PC-9 (cell line): ENCODE data around the gene PCGF6. TPM values are rescaled to one million over a fixed set of nuclear protein-coding genes. Genes with fewer than 3 reads are reported as not detected.

Experiments
- BruUV-seq: library from RNA; stranded (reverse); fragments of 400-500 nt; replicated peaks from 2 replicates; lab custom pipeline; 2021; lab: Mats Ljungman, UMichigan
- CTCF ChIA-PET: fragments of 300-600 bp; sonication (Branson Sonifier 250); formaldehyde crosslinking; loops from one replicate; lab custom pipeline; 2022; ENCODE audit warnings: antibody characterized with exemption; lab: Charles Lee
- POLR2A ChIA-PET: fragments of 300-600 bp; sonication (Branson Sonifier 250); formaldehyde crosslinking; loops from one replicate; lab custom pipeline; 2022; ENCODE audit warnings: antibody characterized with exemption; ENCODE audit not compliant: unreplicated experiment; lab: Charles Lee
- DNase-seq, 2 experiments: peaks; one replicate each; pipeline versions ENCODE4 v3.0.0 to v3.0.0-alpha.2; 2015 to 2022; ENCODE audit warnings: mixed read lengths in 1 of 2
- H2AFZ ChIP-seq: fragments of 200-600 bp; sonication (generic); 2 replicates; pipeline ENCODE4 v1.8.1; 2017; ENCODE audit warnings: antibody characterized with exemption
- H3F3A ChIP-seq: fragments of 200-600 bp; sonication (generic); 2 replicates; pipeline ENCODE4 v1.8.1; 2017; ENCODE audit warnings: antibody characterized with exemption, mild to moderate bottlenecking, low read depth; ENCODE audit not compliant: insufficient read depth
- H3K27ac ChIP-seq: fragments of 200-600 bp; sonication (generic); 2 replicates; pipeline ENCODE4 v1.6.1; 2016; ENCODE audit warnings: mixed run types
- H3K27me3 ChIP-seq: fragments of 200-600 bp; sonication (generic); 2 replicates; pipeline ENCODE4 v1.6.1; 2016; ENCODE audit warnings: low read depth, mixed run types; ENCODE audit not compliant: insufficient read depth
- H3K36me3 ChIP-seq: fragments of 200-600 bp; sonication (generic); 2 replicates; pipeline ENCODE4 v1.6.1; 2016; ENCODE audit warnings: low read depth, mixed run types
- H3K4me1 ChIP-seq: fragments of 200-600 bp; sonication (generic); replicated peaks from 2 replicates; pipeline ENCODE4 v1.6.1; 2016; ENCODE audit warnings: mixed run types; ENCODE audit not compliant: insufficient read depth
- H3K4me2 ChIP-seq: fragments of 200-600 bp; sonication (generic); 2 replicates; pipeline ENCODE4 v1.6.1; 2017; ENCODE audit warnings: mixed run types
- H3K4me3 ChIP-seq: fragments of 200-600 bp; sonication (generic); 2 replicates; pipeline ENCODE4 v1.6.1; 2016; ENCODE audit warnings: mixed run types
- H3K79me2 ChIP-seq: fragments of 200-600 bp; sonication (generic); 2 replicates; pipeline ENCODE4 v1.6.1; 2017; ENCODE audit warnings: low read depth, mixed run types
- H3K9me2 ChIP-seq: fragments of 200-600 bp; sonication (generic); 2 replicates; pipeline ENCODE4 v1.8.1; 2017; ENCODE audit warnings: mild to moderate bottlenecking; ENCODE audit not compliant: insufficient read depth
- H3K9me3 ChIP-seq: fragments of 200-600 bp; sonication (generic); 2 replicates; pipeline ENCODE4 v1.8.1; 2016; ENCODE audit warnings: low read depth; ENCODE audit not compliant: insufficient read depth
- H4K20me1 ChIP-seq: fragments of 200-600 bp; sonication (generic); 2 replicates; pipeline ENCODE4 v1.8.1; 2017; ENCODE audit not compliant: insufficient read depth
- EZH2 ChIP-seq: fragments of 200-600 bp; sonication (generic); IDR thresholded peaks from 2 replicates; pipeline ENCODE4 v1.8.0; 2017; ENCODE audit warnings: antibody characterized with exemption, low read depth
- intact Hi-C: fragments of 100-400 bp; cut with micrococcal nuclease; formaldehyde crosslinking; loops from one replicate; pipeline ENCODE4 v1.10.0; 2022; ENCODE audit not compliant: unreplicated experiment
- total RNA-seq: library from RNA; stranded (reverse); gene quantifications from 2 replicates; pipeline ENCODE4 v1.2.3, GENCODE V29; 2021
- TF ChIP-seq, protein P1 (sequence below): fragments of 200-600 bp; sonication (generic); conservative IDR thresholded peaks from 2 replicates; pipeline ENCODE4 v1.6.1; 2017; ENCODE audit warnings: mixed run types, antibody characterized with exemption, mild to moderate bottlenecking, moderate library complexity

The PCGF6 gene
- total RNA-seq, 1 experiment from 2014 or later: 4.5 TPM

DNA sequence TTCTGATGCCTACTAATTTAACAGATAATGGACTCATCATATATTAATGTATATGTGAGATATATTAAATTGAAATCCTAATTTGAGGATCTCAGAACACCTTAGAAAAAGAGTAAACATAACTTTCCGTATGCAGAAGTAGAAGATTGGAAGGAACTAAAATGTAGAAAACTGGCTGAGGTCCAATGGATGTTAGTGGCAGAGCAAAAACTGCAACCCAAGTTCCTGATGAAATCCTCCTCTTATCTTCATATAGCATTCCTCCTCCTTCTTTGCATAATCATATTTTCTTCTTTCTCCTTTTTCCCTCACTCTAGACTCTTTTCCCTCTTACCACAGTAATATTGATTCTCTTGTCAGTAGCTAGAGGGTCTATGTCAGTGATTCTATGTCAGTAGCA is 68.0 kb downstream of the PCGF6 start:
- H3K36me3 ChIP-seq: no peaks in the 10 kb centered on the region
- H3K4me3 ChIP-seq: no peak overlapping the region
- peaks cover 8% of the 10 kb centered on the region; the same call in 1 of the 2 replicates for H3K79me2 ChIP-seq
- no TSS peak for BruUV-seq
- no peak overlapping the region for H3K4me2 ChIP-seq
- H4K20me1 ChIP-seq: no peaks in the 10 kb centered on the region
- TF ChIP-seq, protein P1, sequence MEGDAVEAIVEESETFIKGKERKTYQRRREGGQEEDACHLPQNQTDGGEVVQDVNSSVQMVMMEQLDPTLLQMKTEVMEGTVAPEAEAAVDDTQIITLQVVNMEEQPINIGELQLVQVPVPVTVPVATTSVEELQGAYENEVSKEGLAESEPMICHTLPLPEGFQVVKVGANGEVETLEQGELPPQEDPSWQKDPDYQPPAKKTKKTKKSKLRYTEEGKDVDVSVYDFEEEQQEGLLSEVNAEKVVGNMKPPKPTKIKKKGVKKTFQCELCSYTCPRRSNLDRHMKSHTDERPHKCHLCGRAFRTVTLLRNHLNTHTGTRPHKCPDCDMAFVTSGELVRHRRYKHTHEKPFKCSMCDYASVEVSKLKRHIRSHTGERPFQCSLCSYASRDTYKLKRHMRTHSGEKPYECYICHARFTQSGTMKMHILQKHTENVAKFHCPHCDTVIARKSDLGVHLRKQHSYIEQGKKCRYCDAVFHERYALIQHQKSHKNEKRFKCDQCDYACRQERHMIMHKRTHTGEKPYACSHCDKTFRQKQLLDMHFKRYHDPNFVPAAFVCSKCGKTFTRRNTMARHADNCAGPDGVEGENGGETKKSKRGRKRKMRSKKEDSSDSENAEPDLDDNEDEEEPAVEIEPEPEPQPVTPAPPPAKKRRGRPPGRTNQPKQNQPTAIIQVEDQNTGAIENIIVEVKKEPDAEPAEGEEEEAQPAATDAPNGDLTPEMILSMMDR: no peak
- no peak for TF ChIP-seq EZH2
- peaks cover 8% of the 10 kb centered on the region; the same call in 1 of the 2 replicates for H3F3A ChIP-seq
- CTCF ChIA-PET: no interaction called here
- no peak overlapping the region for H3K27ac ChIP-seq
- DNase-seq: no peak
- no peak overlapping the region for H2AFZ ChIP-seq
- no peaks in the 10 kb centered on the region for H3K9me2 ChIP-seq
- intact Hi-C loops: no loop called here
- H3K9me3 ChIP-seq: no peaks in the 10 kb centered on the region
- no peaks in the 10 kb centered on the region for H3K27me3 ChIP-seq
- POLR2A ChIA-PET: no interaction called here
- 0 out of 2 replicates have a peak, but pooled peaks cover 6% of the 10 kb centered on the region for H3K4me1 ChIP-seq

DNA sequence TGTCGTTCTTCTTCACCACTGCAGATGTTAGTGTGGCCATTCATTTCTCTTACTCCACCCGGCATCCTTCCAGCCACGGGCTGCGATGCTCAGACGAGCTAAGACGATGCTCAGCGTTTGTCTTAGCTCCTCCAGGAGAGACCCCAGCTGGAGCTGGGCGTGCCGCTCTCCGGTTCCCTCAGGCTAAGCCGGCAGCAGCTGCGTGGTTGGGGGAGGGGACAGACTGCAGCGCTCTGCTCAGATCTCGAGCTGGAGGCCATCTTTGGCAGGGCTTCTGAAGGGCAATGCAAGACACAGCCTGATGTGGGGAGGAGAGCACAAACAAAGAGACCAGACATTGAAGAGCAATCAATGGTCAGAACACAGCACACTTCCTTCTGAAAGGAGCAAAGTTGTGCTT is 69.2 kb downstream of the PCGF6 start:
- Histone ChIP-seq H3K9me2 (no peaks in the 10 kb centered on the region), H3K36me3 (no peaks in the 10 kb centered on the region), H4K20me1 (no peaks in the 10 kb centered on the region), H3K4me1 (0 out of 2 replicates have a peak, but pooled peaks cover 6% of the 10 kb centered on the region), H3K4me3 (no peak overlapping the region), H3K27me3 (no peaks in the 10 kb centered on the region), H3K27ac (no peak overlapping the region), H3F3A (peaks cover 8% of the 10 kb centered on the region; the same call in 1 of the 2 replicates), H3K79me2 (peaks cover 8% of the 10 kb centered on the region; the same call in 1 of the 2 replicates), H3K4me2 (no peak overlapping the region), H3K9me3 (no peaks in the 10 kb centered on the region), H2AFZ (no peak overlapping the region)
- CTCF ChIA-PET: no interaction called here
- intact Hi-C loops: no loop called here
- POLR2A ChIA-PET: interaction anchor here (0.5 kb wide), 1 partner anchor 69 kb away, joined by 4 read pairs; the partner anchor contains the start of gene PCGF6
- TF ChIP-seq EZH2: no peak
- TF ChIP-seq, protein P1: no peak
- BruUV-seq: no TSS peak
- no peak for DNase-seq

DNA sequence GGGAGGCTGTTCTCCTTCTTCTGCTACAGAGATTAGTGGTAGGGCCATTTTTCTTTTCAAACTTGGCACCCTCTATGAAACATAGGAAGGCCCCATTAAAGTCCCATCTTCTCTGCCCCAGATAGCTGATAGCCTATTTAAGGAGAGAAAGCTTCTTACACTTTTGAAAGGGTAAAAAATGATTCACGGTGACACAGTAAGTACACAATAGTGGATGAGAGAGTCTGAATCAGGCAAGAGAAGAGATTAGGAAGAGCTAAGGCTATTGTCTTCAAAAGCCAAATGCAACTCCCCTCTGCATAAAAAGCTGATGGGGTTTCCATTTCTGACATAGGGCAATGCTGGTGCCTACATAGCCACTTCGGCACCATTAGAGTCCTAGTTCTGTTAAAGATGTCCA is 70.4 kb downstream of the PCGF6 start:
- no TSS peak for BruUV-seq
- intact Hi-C loops: no loop called here
- no peak for DNase-seq
- H3K4me1 ChIP-seq: peaks cover 17% of the 10 kb centered on the region
- POLR2A ChIA-PET: interaction anchor here (0.6 kb wide), 1 partner anchor 1054 kb away, joined by 3 read pairs; the partner anchor contains the start of gene ELOVL3
- no peak overlapping the region for H2AFZ ChIP-seq
- no peak overlapping the region for H3K4me3 ChIP-seq
- peaks cover 8% of the 10 kb centered on the region; the same call in 1 of the 2 replicates for H3K79me2 ChIP-seq
- no peaks in the 10 kb centered on the region for H3K36me3 ChIP-seq
- H3K9me2 ChIP-seq: no peaks in the 10 kb centered on the region
- peaks cover 18% of the 10 kb centered on the region; the same call in 1 of the 2 replicates for H3F3A ChIP-seq
- TF ChIP-seq, protein P1: no peak
- no peak for TF ChIP-seq EZH2
- CTCF ChIA-PET: no interaction called here
- no peaks in the 10 kb centered on the region for H3K9me3 ChIP-seq
- no peaks in the 10 kb centered on the region for H3K27me3 ChIP-seq
- H3K4me2 ChIP-seq: no peak overlapping the region
- H3K27ac ChIP-seq: no peak overlapping the region
- no peaks in the 10 kb centered on the region for H4K20me1 ChIP-seq
